NCI-H1436 (cell line): ENCODE measurements around the gene HELZ2.
"Not testable (repeated sequence)": the region's sequence is repeated elsewhere in the genome, so short reads cannot be mapped to it uniquely, and the experiment has no call there.

ENCODE experiments used
- DNase-seq: peaks from one replicate; lab custom pipeline; 2025; lab: John Stamatoyannopoulos, UW

Gene HELZ2

DNA sequence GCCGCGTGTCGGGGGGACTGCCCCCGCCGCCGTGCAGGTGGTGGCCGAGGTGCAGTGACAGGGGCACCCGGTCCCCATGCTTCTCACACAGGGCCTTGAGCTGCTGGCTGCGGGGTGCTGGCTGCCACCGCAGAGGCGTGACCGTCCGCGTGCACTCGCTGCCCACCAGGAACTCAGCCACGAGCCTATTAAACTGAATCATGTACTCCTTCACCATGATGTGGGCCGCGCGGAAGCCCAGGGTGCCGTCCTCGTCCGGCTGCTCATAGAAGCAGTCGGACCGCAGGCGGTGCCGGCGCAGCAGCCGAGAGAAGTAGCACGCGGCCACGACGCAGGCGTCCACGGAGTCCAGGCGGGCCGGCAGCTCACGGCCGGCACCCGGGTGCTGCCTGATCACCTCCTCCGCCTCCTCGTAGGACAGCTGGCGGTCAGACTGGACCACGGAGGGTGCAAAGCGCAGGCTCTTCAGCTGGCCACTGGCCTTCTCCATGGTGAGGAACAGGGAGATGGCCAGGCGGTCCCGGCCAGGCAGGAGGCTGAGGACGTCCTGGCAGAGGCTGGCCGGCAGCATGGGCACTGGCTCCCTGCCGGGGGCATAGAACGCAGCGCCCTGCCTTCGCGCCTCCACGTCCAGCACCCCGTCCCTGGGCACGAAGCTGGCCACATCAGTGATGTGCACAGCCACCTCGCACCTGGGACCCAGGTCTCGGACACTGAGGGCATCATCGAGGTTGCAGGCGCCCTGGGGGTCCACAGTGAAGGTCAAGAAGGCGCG is 9.8 kb downstream of the HELZ2 start:
- DNase-seq, result no peak

GRCh38 chr20:63563225-63563935 is 10.7 kb downstream of the HELZ2 start:
- DNase-seq, result no peak

DNA sequence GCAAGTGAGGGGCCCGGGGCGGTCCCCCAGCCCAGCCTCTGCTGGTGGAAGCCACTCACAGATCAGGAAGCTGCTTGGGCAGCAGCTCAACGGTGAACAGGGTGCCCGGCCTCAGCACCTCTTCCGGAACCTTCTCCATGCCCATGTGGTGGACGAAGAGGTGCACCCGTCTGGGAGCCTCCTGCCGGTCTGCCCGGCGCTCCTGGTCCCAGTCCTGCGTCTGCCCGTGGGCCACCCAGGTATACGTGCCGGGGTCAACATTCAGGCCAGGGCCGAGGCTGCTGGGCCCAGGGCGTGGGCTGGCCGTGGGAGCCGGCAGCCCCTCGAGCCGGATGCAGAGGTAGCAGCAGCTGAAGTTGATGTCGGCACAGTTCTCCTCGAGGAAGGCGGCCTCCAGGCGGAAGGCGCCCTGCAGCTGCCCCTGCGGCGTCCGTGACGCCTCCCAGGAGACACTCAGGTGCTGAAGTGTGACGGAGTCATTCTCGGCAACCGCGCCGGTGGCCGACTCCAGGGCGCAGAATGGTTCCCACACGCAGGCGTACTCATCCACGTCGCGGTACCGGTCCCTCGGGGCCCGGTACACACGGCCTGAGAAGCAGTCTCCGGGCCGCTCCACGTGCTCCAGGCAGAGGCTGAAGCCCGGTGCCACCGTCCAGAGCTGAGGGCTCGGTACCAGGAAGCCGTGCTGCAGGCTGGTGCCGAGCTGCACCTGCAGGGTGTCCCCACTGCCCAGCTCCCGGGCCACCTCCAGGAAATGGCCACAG is 11.4 kb downstream of the HELZ2 start:
- DNase-seq, result peak; percentile 37

DNA sequence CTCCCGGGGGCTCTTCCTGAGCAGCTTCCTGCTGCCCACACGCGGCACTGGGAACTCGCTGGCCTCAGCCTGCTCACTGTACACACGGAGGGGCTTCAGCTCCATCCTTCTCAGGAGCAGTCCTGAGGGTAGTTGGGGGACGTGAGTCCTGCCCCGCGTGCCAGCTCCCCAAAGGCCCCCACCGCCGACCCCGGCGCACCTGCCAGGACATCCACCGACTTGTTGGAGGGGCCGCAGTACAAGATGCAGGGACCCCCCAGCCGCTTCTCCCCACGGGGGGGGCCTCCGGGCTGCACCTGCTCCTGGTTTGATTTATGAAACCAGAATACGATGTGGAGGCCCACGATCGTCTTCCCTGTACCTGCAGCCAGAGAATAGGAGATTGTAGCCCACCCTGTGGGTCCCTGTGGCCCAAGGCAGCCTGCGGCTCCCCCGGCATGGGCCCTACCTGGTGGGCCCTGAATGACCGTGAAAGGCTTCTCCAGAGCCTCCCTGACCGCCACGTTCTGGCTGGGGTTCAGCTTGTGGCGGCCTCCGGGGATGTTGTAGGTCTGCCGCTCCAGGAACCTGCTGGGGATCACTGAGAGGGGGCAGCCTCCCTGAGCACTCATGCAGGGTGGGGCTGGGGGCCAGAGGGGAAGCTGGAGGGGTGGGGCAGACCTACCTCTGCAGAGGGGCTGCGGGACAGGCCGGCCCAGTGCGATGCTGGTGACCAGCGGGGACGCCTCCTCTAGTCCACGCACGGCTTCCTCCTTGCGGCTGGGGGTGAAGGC is 12.2 kb downstream of the HELZ2 start:
- DNase-seq, result no peak

GRCh38 chr20:63560856-63561609 is 13.0 kb downstream of the HELZ2 start:
- DNase-seq, result no peak

- no peak for DNase-seq
Observed at GRCh38 chr20:63560333-63560805, 13.7 kb downstream of the HELZ2 start.

- not testable (repeated sequence) for DNase-seq
Observed at GRCh38 chr20:63559485-63560332, 14.3 kb downstream of the HELZ2 start.

DNA sequence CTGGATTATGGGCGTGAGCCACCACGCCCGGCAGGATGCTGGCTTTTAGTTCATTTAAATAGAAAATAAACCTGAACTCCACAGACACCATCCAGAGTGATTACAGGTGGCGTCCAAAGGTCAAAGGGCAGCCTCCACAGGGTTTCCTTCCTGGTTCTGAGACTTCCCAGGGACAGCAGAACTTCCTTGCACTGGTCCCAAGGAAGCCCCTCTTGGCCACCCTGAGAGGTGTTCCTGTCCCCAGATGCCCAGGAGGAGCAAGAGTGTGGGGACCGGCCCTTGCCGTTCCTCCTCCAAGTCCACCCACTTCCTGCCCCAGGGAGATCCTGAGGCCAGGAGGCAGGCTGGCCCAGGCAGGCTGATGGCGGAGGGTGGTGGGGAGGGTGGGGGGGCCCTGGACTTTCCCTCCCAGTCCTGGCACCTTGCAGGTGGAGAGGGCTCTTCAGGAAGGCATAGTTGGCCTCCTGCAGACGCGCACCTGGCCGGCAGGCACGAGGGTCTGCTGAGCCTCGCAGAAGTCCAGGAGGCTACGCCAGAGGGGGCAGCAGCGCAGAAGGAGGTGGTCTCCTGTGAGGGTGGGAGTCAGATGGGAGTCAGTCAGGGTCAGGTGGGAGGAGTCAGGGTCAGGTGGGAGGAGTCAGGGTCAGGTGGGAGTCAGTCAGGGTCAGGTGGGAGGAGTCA is 15.1 kb downstream of the HELZ2 start:
- no peak for DNase-seq

DNA sequence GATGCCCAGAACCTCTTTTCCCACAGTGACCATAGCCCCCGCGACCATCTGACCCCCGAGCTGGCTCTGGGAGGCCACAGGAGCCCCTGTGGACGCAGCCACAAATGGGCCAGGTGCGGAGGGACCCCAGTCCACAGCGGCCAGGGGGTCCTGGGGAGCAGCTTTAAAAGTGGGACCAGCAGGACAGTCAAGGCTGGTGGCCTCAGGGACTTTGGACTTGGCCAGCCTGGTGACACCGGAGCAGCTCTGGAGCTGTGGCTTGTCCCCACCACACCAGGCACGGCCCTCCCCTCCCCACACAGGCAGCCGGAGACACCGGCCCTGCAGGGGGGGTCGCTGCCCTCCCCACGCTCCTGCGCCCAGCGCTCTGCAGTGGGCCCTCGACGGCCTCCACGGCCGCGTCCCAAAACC is 16.6 kb downstream of the HELZ2 start:
- DNase-seq, result no peak

- no peak for DNase-seq
Observed at GRCh38 chr20:63556873-63557478, 17.1 kb downstream of the HELZ2 start.

DNA sequence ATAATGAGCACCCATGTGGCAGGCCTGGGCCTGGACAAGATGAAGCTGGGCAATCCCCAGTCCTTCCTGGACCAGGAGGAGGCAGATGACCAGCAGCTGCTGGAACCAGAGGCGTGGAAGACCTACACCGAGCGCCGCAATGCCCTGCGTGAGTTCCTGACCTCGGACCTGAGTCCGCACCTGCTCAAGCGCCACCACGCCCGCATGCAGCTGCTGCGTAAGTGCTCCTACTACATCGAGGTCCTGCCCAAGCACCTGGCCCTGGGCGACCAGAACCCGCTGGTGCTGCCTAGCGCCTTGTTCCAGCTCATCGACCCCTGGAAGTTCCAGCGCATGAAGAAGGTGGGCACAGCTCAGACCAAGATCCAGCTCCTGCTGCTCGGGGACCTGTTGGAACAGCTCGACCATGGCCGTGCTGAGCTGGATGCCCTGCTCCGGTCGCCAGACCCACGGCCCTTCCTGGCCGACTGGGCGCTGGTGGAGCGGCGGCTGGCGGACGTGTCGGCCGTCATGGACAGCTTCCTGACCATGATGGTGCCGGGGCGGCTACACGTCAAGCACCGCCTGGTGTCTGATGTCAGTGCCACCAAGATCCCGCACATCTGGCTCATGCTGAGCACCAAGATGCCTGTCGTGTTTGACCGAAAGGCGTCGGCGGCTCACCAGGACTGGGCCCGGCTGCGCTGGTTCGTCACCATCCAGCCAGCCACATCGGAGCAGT is 18.2 kb downstream of the HELZ2 start:
- DNase-seq, result no peak

GRCh38 chr20:63554361-63555278 is 19.4 kb downstream of the HELZ2 start:
- DNase-seq, result no peak

DNA sequence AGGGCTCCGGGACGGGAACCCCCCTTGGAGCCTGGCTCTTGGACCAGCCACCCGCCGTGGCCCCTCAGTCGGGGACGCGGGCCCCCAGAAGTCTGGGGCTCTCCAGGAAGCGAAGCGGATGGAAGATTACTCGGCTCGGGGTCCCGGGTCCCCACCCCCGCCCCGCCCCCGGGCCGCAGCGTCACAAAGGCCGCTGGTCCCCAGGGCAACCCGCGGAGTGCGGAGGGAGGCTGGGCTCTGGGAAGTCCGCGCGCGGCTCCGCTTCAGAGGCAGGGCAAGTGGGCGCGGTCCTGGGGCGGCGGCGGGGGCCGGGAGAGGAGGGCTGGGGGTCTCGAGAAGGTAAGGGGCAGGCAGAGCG is 20.1 kb downstream of the HELZ2 start, which contains the start of gene FNDC11:
FNDC11 (plus strand) TSS at position 227 of the 358 bp plus-strand sequence. CDS start 1,505 bp downstream, outside the sequence.
- peak; percentile 55 for DNase-seq

- peak; percentile 83 for DNase-seq
Observed at GRCh38 chr20:63553251-63553932, 20.6 kb downstream of the HELZ2 start.

GRCh38 chr20:63552481-63553249 is 21.4 kb downstream of the HELZ2 start:
- DNase-seq, result no peak

- no peak for DNase-seq
Observed at GRCh38 chr20:63551068-63551467, 23.0 kb downstream of the HELZ2 start.
